HG02759 (cell line): ENCODE results near the gene MDP1.
A peak's percentile ranks its signal among the peaks of the same experiment; 100 is the strongest.
"Not testable (repeated sequence)": the region's sequence is repeated elsewhere in the genome, so short reads cannot be mapped to it uniquely, and the experiment has no call there.

Source experiments
- ATAC-seq: cut with Tn5 transposase; IDR thresholded peaks from one replicate; pipeline ENCODE4 v1.9.1; 2021; ENCODE audit warnings: mild to moderate bottlenecking, moderate library complexity; ENCODE audit not compliant: unreplicated experiment

The MDP1 gene

GRCh38 chr14:24251880-24252288 lies 36.0 kb upstream of the MDP1 start:
- ATAC-seq = no peak

DNA sequence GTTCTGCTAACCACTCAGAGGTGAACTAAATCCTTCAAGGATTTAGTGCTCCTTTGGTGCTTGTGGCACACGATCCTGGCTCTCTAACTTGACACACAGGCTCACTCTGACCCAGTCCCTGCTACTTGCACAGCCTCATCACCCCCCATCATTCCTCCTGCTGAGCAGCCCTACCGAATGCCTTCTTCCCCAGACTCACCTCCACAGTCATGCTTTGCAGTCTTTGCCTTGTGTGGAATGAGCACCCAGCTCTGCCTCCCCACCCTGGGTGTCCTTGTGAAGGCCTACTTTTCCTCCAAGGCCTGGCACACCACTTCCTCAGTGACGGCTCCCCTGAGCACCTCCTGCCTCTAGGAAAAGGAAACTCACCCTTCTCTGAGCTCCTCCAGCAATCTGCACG lies 34.5 kb upstream of the MDP1 start:
- ATAC-seq = no peak

DNA sequence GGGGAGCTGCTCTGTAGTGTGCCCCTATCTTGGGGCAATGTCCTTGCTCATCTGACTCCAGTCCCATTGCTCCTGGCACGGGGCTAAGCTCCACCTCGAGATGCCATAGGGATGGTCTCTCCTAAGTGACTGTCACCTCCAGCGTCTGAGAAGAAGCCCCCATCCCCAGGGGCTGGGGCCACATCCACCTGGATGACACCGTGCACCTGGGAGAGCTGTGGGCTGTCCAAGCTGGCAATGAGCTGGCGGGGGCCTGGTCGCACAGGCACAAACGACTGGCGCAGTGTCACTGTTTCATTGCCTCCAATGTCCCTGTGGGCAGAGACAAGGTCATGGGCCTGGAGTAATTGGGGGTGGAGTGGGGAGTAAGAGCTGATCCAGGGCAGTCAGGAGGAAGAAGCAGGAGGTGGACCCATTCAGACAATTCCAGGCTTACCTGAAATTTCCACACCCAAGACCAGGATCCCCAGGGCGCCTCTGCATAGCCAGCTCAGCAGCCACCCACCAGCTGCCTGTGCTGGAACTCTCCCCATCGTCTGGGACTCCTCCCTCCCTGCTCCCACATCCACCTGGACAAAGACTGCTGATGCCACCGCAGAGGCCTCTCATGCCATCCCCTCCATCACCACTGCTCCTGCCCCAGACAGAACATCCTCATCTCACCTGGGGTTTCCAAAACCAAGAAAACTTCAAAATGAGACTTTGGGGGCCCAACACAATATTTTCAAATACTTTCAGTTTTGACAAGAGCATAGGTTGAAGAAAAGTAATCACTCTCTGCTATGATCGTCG lies 33.6 kb upstream of the MDP1 start:
- ATAC-seq = no peak

GRCh38 chr14:24247422-24247821 lies 31.6 kb upstream of the MDP1 start:
- ATAC-seq = no peak

GRCh38 chr14:24246765-24247212 lies 30.9 kb upstream of the MDP1 start:
- ATAC-seq = no peak

- ATAC-seq = not testable (repeated sequence)
Observed at GRCh38 chr14:24245350-24245749, 29.5 kb upstream of the MDP1 start.

DNA sequence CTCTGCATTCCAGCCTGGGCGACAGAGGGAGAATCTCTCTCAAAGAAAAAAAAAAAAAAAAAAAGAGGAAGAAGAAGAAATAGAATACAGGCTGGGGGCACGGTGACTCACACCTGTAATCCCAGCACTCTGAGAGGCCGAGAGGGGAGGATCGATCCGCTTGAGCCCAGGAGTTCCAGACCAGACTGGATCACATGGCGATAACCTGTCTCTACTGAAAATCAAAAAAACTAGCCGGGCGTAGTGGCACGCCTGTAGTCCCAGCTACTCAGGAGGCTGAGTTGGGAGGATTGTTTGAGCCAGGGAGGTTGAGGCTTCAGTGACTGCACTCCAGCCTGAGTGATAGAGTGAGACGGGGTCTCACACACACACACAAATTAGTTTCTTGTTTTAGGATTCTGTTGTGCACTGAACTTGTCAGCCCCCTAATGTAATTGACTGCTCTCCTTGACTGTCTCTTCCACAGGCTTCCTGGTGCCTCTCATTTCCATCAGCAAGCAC lies 27.5 kb upstream of the MDP1 start:
- ATAC-seq = no peak

DNA sequence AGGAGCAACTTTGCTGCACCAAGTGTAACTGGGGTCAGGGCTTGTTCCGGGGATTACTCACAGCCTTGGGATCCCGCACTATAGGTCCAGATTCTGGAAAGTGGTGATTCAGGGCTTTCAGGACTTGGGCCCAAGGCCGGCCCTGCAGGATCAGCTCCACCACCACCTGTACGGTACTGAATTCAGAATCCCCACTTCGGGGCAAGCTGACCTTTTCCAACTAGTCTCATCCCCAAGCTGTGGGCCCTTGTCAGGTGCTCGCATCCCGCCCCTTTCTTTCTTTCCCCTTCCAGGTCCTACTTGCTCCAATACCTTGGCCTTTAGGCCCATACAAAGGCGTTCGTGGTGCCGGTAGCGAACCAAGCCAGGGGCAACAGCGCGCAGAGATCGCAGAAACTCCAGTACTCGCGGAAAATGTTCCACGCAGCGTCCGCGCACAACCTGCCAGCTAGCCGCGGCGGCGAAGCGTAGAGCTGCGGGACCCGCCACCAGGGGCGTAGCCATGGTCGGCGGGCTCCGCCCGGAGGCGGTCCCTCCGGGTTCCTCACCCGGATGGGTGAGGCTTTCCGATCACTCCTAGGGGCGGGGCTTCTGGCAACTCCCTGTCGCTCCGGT lies 26.1 kb upstream of the MDP1 start:
- ATAC-seq = peak; percentile 80

GRCh38 chr14:24240110-24240918 lies 24.4 kb upstream of the MDP1 start:
- ATAC-seq = no peak

- no peak for ATAC-seq
Observed at GRCh38 chr14:24238527-24239037, 22.7 kb upstream of the MDP1 start.

- ATAC-seq = no peak
Observed at GRCh38 chr14:24238123-24238522, 22.3 kb upstream of the MDP1 start.

GRCh38 chr14:24237463-24237955 lies 21.6 kb upstream of the MDP1 start:
- ATAC-seq = no peak

- ATAC-seq = no peak
Observed at GRCh38 chr14:24236689-24237462, 21.0 kb upstream of the MDP1 start.

DNA sequence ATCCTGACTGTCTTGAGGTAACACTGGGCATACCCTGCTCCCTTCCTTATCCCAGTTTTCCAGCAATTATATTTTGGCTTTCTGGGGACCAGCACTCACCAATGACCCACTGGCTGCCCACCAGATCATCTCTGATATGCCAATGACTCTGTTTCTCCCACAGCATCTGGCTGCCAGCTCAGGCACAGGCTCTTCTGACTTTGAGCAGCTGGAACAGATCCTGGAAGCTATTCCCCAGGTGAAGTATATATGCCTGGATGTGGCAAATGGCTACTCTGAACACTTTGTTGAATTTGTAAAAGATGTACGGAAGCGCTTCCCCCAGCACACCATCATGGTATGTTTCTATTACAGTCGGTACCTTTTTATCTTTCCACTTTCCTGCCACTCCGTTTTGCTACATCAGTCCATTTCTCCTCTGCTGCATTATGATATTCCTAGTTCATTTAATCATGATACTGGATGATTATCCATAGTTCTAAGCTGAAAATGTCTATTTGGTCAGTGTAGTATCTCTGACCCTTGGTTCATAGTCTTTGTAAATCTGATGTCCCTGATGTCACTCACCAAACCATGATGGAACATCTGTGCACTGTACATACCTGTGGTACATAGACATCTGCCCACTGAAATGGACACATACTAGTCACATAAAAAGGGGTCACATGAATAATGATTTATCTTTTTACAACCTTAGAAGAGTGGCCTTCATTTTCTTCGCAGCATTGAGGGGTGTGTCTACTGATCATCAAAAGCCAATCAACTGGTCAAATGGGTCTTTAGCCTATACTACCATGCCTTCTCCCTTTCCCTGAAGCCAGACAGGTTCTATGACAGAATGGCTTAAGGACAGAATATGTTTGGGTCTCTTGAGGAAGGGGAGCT lies 20.2 kb upstream of the MDP1 start:
- ATAC-seq = no peak

GRCh38 chr14:24234095-24235005 lies 18.5 kb upstream of the MDP1 start:
- no peak for ATAC-seq

DNA sequence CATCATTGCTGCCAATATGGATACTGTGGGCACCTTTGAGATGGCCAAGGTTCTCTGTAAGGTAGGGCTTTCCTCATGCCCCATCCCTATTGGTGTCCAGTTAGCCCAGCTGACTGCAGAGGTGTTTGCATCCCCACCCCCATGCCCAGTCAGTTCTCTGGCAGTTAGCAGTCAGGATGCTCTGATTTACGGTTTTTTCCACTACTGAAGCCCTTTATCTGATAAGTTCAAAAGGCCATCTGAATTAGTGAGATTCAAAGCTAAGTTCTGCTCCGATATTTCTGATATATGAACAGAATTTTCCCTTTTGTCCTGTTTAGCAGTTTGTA lies 17.6 kb upstream of the MDP1 start:
- ATAC-seq = no peak

- peak; percentile 64 for ATAC-seq
Observed at GRCh38 chr14:24232645-24233537, 17.0 kb upstream of the MDP1 start, which contains the start of gene GMPR2. Gene GMPR2, plus strand, starts transcription at chr14:24232929. Its CDS starts 325 bp downstream, at chr14:24233254.
